B cell (primary cell): ENCODE results near the gene CPNE9.

Source experiments
- EZH2 ChIP-seq: IDR thresholded peaks from 2 replicates; pipeline ENCODE4 v1.6.1; 2012; ENCODE audit warnings: borderline replicate concordance, low read depth, mild to moderate bottlenecking, moderate library complexity, low read length; ENCODE audit not compliant: insufficient read depth, poor library complexity, severe bottlenecking
- TF ChIP-seq, protein P1 (sequence below): fragments of 200-600 bp; IDR thresholded peaks from one replicate; pipeline ENCODE4 v1.8.0; 2022; ENCODE audit warnings: antibody characterized with exemption, mild to moderate bottlenecking

- TF ChIP-seq, protein P1, sequence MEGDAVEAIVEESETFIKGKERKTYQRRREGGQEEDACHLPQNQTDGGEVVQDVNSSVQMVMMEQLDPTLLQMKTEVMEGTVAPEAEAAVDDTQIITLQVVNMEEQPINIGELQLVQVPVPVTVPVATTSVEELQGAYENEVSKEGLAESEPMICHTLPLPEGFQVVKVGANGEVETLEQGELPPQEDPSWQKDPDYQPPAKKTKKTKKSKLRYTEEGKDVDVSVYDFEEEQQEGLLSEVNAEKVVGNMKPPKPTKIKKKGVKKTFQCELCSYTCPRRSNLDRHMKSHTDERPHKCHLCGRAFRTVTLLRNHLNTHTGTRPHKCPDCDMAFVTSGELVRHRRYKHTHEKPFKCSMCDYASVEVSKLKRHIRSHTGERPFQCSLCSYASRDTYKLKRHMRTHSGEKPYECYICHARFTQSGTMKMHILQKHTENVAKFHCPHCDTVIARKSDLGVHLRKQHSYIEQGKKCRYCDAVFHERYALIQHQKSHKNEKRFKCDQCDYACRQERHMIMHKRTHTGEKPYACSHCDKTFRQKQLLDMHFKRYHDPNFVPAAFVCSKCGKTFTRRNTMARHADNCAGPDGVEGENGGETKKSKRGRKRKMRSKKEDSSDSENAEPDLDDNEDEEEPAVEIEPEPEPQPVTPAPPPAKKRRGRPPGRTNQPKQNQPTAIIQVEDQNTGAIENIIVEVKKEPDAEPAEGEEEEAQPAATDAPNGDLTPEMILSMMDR: no peak
- TF ChIP-seq EZH2: no peak
Observed at GRCh38 chr3:9769426-9770275, 66.0 kb downstream of the CPNE9 start, which contains the start of gene CAMK1.
